Measurements from ENCODE around the gene SLC13A1. TPM values are rescaled to one million over a fixed set of nuclear protein-coding genes. Genes with fewer than 3 reads are reported as not detected.

The SLC13A1 gene
- total and polyA plus RNA-seq, 10 of the 15 experiments (the other 5 are each of a cell fraction or from before 2014, with no cell fraction given) = 0.10 TPM; not detected in 9

- H3K79me2 ChIP-seq (ENCODE audit: control insufficient read depth, insufficient read depth, low read length) = no peaks in the 10 kb centered on the region
- in situ Hi-C loops (cut with MboI) (no loop called here), intact Hi-C loops (cut with micrococcal nuclease; ENCODE audit: unreplicated experiment) (no loop called here)
- no peaks in the 10 kb centered on the region for H3K36me3 ChIP-seq (ENCODE audit: control insufficient read depth in 2 of 2, insufficient read depth in 2 of 2, low read length in 1 of 2)
- no peaks in the 10 kb centered on the region for H4K20me1 ChIP-seq (ENCODE audit: control insufficient read depth, insufficient read depth)
- H2AFZ ChIP-seq (ENCODE audit: control insufficient read depth, low read depth, low read length) = no peak overlapping the region
- H3K4me1 ChIP-seq (ENCODE audit: control insufficient read depth, insufficient read depth, low read length) = no peaks in the 10 kb centered on the region
- FAIRE-seq (no peak), DNase-seq (ENCODE audit: low read depth, low spot score) (no peak), ATAC-seq (no peak)
- POLR2A ChIA-PET = no interaction called here
- CTCF ChIA-PET = interaction anchor here (1.1 kb wide), 1 partner anchor 28 kb away, joined by 4 read pairs; no protein-coding TSS in a partner anchor
- no peaks in the 10 kb centered on the region for H3K9me3 ChIP-seq (replicated peaks; ENCODE audit: control insufficient read depth, insufficient read depth, low read length)
- RAD21 ChIA-PET (ENCODE audit: unreplicated experiment) = no interaction called here
- H3K27me3 ChIP-seq (replicated peaks in 1 of 2; ENCODE audit: control insufficient read depth in 2 of 2, insufficient read depth in 2 of 2, low read length in 1 of 2) = no peaks in the 10 kb centered on the region
- no peak overlapping the region for H3K4me2 ChIP-seq (ENCODE audit: control insufficient read depth, insufficient read depth)
- H3K9ac ChIP-seq (ENCODE audit: control insufficient read depth, insufficient read depth, low read length) = no peak overlapping the region
- SMC1A ChIA-PET (ENCODE audit: uncharacterized antibody, unreplicated experiment) = interaction anchor here (0.9 to 1.7 kb wide), 3 partner anchors 22 to 241 kb away, joined by 3 to 5 read pairs (median 4); no protein-coding TSS in a partner anchor
- TF ChIP-seq CBX5 (IDR thresholded peaks at IDR 0.05; ENCODE audit: low read depth) (no peak), POU2F2 (IDR thresholded peaks at IDR 0.05; ENCODE audit: borderline replicate concordance, low read depth, low read length) (no peak), FOXK2 (IDR thresholded peaks at IDR 0.05) (no peak), FOS (IDR thresholded peaks at IDR 0.05; ENCODE audit: borderline replicate concordance, extremely low read depth, insufficient read length) (no peak), RELB (IDR thresholded peaks at IDR 0.05; ENCODE audit: low read depth) (no peak), DPF2 (IDR thresholded peaks at IDR 0.05) (no peak), CBFB (IDR thresholded peaks at IDR 0.05; ENCODE audit: low read depth) (no peak), ZNF24 (IDR thresholded peaks at IDR 0.05) (no peak)
- no peak overlapping the region for H3K4me3 ChIP-seq
- no TSS peak for BruUV-seq (replicated peaks)
- H3K27ac ChIP-seq (ENCODE audit: control insufficient read depth, insufficient read depth) = no peak overlapping the region
Measured at GRCh38 chr7:123126171-123126570, 73.6 kb downstream of the SLC13A1 start.

Data from GM12878 (cell line).